ACC112 (cell line): ENCODE data around the gene WNT1.

Source experiments
- H2AFZ ChIP-seq: fragments of 200-600 bp; sonication (generic); one replicate; pipeline ENCODE4 v1.6.0; 2017; ENCODE audit warnings: antibody characterized with exemption, low read length; ENCODE audit not compliant: unreplicated experiment
- H3K27ac ChIP-seq: fragments of 200-600 bp; sonication (generic); 2 replicates; pipeline ENCODE4 v1.5.1; 2014; ENCODE audit warnings: low read depth, mild to moderate bottlenecking, antibody characterized with exemption, low read length, moderate library complexity
- H3K27me3 ChIP-seq: fragments of 200-600 bp; sonication (generic); 2 replicates; pipeline ENCODE4 v1.6.1; 2014; ENCODE audit warnings: mild to moderate bottlenecking, antibody characterized with exemption, low read length, moderate library complexity, mixed read lengths; ENCODE audit not compliant: insufficient read depth
- H3K36me3 ChIP-seq: fragments of 200-600 bp; sonication (generic); 2 replicates; pipeline ENCODE4 v1.6.1; 2016; ENCODE audit warnings: mild to moderate bottlenecking, antibody characterized with exemption, low read length, moderate library complexity, mixed read lengths; ENCODE audit not compliant: insufficient read depth
- H3K4me1 ChIP-seq: fragments of 200-600 bp; sonication (generic); one replicate; pipeline ENCODE4 v1.6.1; 2016; ENCODE audit warnings: low read length, mixed read lengths; ENCODE audit not compliant: insufficient read depth, unreplicated experiment, control insufficient read depth
- H3K4me3 ChIP-seq: fragments of 200-600 bp; sonication (generic); 2 replicates; pipeline ENCODE4 v1.5.1; 2014; ENCODE audit warnings: mild to moderate bottlenecking, low read depth, low read length
- H3K79me2 ChIP-seq: fragments of 200-600 bp; sonication (generic); one replicate; pipeline ENCODE4 v1.6.0; 2016; ENCODE audit warnings: low read length; ENCODE audit not compliant: control insufficient read depth, unreplicated experiment, insufficient read depth

Gene WNT1

DNA sequence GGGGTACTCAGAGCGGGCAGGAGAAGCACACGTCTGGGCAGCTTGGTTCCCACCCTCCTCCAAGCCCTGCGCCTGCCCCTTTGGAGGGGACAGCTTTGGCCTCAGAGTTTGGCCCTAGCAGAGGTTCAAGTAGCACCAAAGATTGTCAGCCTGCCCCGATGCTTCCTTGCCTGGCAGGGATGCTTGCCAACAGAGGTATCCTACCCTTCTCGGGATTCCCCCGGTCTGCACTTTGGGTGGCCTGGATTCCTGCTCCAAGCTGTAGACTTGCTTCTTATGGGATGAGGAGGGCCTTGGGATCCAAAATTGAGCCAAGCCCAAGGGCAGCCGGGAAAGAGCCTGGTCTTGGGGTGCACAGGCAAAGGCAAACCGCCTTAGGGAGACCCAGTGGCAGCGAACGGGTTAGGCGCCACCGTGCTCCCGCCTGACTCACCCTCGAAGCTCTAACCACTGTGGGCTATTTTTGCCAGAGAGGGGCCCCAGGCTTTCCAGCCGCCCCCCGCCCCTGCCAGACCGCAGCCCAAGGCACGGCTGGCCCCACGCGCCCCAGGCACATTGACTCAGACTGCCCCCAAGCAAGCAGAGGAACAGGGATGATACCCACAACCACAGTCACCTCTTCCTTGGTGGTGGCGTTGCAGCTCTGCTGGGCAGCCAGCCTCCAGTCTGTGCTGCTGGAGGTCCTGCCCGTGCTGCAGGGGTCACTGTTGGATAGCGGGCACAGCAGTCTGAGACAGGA is 5.7 kb upstream of the WNT1 start:
- no peak overlapping the region for H2AFZ ChIP-seq
- peaks cover 11% of the 10 kb centered on the region for H3K4me1 ChIP-seq

DNA sequence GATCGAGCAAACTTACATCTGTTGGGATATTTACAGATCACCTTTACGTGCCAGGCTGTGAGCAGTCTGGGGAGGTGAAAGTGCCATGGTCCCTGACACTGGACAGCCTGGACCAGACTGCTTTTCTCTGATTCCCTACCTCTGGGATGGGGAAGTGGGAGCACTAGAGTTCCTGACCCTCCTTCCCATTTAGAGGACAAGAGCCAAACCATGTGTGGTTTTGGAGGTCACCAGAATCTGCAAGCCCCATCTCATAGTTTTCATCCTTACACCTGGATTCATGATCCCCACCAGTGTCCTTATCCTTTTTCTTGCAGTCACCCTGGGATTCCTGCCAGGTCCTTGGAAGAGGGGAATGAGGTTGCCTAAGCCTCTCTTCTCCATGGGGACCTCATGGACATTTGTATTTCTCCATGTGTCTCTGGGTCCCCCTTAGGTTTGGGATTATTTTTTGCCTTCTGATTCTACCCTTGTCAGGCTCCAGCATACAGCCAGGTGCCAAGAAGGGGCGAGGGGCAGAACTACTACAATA is 5.1 kb upstream of the WNT1 start:
- peaks cover 15% of the 10 kb centered on the region for H3K4me1 ChIP-seq
- peaks cover 55% of the 10 kb centered on the region for H3K27me3 ChIP-seq
- no peaks in the 10 kb centered on the region for H3K36me3 ChIP-seq
- no peak overlapping the region for H3K27ac ChIP-seq
- H3K4me3 ChIP-seq: no peak overlapping the region
- H2AFZ ChIP-seq: no peak overlapping the region
- no peaks in the 10 kb centered on the region for H3K79me2 ChIP-seq

More for the DNA sequence above, 5.7 kb upstream of the WNT1 start:
- Histone ChIP-seq H3K79me2 (no peaks in the 10 kb centered on the region), H3K36me3 (no peaks in the 10 kb centered on the region), H3K27ac (no peak overlapping the region), H3K27me3 (peaks cover 49% of the 10 kb centered on the region), H3K4me3 (no peak overlapping the region)

DNA sequence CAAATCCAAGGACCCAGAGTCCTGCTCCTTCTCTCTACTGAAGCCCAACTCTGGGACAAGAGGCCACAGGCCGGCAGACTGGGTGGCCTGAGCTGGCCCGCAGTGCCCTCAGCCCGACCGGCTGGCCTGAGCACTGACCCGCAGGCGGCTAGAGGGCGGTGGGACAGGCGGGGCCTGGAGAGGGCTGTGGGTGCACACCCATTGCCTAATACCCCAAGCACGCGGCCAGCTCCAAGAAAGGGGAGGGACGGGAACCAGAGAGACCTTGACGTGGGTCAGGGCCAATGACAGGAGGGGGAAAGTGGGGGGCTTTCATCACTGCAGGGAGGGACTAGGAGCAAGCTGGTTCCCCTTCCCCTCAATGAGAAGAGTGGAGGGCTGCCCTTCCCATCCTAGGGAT is 4.6 kb upstream of the WNT1 start:
- H3K36me3 ChIP-seq: no peaks in the 10 kb centered on the region
- peaks cover 60% of the 10 kb centered on the region for H3K27me3 ChIP-seq
- H3K4me3 ChIP-seq: no peak overlapping the region
- no peaks in the 10 kb centered on the region for H3K79me2 ChIP-seq
- peaks cover 16% of the 10 kb centered on the region for H3K4me1 ChIP-seq
- H2AFZ ChIP-seq: no peak overlapping the region
- no peak overlapping the region for H3K27ac ChIP-seq

DNA sequence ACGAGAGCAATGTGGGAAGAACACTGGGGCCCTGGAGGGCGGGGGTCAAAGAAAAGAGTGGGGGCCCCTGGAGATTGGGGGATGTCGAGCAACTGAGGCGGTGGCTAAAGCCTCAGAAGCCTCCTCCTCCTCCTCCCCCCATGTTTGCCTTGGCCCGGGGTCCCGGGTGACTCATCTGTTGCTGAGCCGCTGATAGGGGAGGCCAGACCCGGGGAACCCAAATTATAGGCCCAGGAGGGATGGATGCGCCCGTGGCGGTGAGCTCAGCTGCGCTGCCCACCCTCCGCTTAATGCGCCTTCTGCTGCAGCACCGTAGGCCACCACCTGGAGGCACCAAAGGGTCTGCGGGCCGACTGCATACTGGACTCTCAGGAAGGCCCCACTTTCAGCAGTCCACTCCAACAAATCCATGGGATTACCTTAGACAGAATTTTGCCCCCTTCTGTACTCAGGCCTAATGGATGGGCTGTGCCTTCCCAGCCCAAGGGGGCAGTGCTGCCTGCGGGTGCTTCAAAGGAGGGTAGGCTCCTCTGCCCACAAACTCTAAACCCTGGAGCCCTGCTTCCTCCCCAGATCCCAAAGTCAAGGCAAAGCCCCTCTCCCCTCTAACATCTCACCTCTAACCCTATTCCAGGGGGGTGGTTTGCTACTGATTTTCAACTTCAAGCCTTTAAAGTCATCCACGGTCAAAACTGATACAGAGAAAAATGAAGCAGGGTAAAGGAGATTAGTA is 4.0 kb upstream of the WNT1 start:
- Histone ChIP-seq H3K27me3 (peaks cover 66% of the 10 kb centered on the region), H2AFZ (no peak overlapping the region), H3K4me1 (peaks cover 22% of the 10 kb centered on the region), H3K79me2 (no peaks in the 10 kb centered on the region), H3K36me3 (no peaks in the 10 kb centered on the region), H3K27ac (no peak overlapping the region), H3K4me3 (no peak overlapping the region)

DNA sequence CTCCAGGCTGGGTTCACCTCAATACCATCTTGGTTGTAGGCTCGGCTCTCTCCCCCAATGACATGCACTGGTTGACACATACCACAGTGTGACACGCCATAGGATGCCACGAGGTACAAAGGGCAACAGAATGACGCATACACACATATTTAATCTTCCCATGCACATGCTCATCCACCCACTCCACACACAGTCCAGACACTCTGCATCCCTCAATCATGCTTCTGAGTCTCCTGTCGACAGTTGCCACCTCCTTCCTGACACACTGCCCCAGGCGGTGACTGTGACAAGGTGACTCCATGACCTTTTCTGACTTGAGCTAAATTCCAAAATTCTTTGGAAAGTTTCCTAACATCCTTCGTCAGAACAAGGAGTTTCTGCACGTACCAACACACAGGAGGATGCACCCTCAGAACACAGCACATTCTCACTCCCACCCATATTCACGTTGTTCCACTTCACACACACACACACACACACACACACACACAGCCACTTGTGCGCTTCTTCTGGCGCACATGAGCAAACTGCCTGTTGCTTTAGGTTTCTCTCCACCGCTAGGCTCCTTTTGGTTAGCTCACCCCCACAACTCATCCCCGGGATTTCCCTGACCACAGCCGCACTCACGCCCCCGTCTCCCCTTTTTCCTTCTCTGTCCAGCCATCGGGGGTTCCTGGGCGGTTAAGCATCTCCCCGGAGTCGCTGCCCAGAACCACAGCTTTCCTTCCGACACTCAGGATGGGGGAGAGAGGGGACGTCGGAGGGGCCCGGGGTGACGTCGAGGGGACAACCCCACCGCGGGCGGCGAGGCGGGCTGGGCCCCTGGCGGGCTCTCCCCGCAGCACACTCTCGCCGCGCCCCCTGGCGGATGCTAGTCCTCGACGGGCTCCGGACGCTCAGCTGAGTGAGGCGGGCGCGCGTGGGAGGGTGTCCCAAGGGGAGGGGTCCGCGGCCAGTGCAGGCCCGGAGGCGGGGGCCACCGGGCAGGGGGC is 536 bp upstream of the WNT1 start:
- no peak overlapping the region for H3K4me3 ChIP-seq
- peaks cover 40% of the 10 kb centered on the region for H3K4me1 ChIP-seq
- H3K27ac ChIP-seq: no peak overlapping the region
- peaks cover 67% of the 10 kb centered on the region for H3K27me3 ChIP-seq
- H3K79me2 ChIP-seq: no peaks in the 10 kb centered on the region
- no peak overlapping the region for H2AFZ ChIP-seq
- H3K36me3 ChIP-seq: no peaks in the 10 kb centered on the region

DNA sequence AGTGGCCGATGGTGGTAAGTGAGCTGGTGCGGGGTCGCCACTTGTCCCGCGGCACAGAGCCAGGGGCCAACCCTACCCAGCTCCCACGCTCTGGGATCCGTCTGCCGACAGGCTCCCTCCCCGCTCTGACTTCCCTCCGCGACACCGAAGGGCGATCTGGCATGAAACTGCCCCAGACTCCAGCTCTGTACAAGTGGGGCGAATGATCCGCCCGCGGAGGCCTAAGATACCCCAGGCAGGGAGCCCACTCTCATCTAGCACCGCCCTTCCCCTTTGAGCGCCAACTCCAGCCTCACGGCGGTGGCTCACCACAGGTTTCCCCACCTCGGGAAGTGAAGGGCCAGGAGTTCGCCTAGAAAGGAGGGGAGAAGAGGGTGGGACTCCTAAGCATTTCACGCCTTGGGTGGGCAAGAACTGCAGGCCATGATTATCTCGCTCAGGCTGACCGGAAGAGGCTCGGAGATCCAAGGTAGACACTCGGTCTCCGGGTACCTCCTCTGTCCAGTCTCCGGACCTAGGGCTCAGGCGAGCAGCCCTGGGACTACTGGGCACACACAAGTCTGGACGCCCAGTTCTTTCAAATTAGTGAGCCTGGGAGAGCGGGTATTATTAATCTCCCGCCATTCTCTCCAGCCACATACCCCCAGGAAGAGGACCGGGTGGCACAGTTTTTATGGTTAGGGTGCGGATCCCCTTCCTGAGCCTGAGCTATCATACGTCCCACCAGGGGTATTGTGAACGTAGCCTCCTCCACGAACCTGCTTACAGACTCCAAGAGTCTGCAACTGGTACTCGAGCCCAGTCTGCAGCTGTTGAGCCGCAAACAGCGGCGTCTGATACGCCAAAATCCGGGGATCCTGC is 849 bp downstream of the WNT1 start:
- H3K36me3 ChIP-seq: no peaks in the 10 kb centered on the region

DNA sequence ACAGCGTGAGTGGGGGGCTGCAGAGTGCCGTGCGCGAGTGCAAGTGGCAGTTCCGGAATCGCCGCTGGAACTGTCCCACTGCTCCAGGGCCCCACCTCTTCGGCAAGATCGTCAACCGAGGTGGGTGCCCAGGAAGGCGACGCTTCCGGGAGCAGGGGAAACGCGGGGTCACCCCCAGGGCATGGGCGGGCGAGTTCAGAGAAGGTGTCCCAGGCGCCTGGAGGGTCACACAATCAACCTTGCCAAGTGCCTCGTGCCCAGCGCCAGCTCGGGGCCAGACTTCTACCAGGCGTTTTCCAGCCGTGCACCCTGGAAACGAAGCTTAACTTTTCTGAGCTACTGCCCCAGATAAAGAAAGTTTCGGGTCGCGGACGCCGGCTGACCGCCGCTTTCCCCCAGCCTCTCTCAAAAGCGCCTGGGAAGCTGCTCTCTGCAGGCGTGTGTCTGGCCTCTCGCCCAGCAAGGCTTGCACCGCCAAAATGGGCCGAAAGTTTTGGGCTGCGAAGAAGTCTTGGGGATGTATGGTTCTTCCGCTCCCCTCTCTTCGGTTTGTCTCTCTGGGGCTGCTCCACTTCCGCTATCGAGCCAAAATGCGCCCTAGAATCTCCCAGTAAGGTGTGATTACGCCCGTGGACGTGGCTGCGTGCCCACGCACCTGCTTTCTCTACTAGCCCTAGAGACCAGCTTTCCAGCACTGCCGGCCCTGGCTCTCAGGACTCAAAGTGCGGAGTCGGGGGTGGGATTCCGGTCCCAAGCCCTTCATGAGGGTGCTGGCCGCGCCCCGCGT is 1.7 kb downstream of the WNT1 start:
- Histone ChIP-seq H3K4me1 (peaks cover 32% of the 10 kb centered on the region), H3K27ac (no peak overlapping the region), H2AFZ (no peak overlapping the region), H3K79me2 (no peaks in the 10 kb centered on the region), H3K27me3 (peaks cover 75% of the 10 kb centered on the region), H3K4me3 (peak overlapping the region; percentile 53), H3K36me3 (no peaks in the 10 kb centered on the region)

More for the DNA sequence above, 849 bp downstream of the WNT1 start:
- Histone ChIP-seq H3K4me3 (peak overlapping the region; percentile 53), H3K79me2 (no peaks in the 10 kb centered on the region), H3K27me3 (peaks cover 66% of the 10 kb centered on the region), H2AFZ (no peak overlapping the region), H3K27ac (no peak overlapping the region), H3K4me1 (peaks cover 32% of the 10 kb centered on the region)

DNA sequence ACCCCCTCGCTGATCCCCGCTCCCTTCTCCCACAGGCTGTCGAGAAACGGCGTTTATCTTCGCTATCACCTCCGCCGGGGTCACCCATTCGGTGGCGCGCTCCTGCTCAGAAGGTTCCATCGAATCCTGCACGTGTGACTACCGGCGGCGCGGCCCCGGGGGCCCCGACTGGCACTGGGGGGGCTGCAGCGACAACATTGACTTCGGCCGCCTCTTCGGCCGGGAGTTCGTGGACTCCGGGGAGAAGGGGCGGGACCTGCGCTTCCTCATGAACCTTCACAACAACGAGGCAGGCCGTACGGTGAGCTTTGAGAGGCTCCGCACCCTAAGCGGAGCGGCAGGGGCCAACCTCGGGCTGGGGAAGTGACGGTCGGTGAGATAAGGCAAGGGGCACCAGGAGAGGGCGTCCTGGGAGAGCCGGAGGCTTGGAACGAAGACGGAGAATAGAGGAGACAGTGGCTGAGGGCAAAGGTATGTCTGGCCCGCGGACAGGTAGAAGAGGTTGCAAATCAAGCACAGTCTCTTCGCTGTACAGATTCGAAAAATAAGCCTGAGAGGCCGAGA is 2.3 kb downstream of the WNT1 start:
- Histone ChIP-seq H2AFZ (no peak overlapping the region), H3K4me1 (peaks cover 32% of the 10 kb centered on the region), H3K27ac (no peak overlapping the region), H3K79me2 (no peaks in the 10 kb centered on the region), H3K27me3 (peaks cover 81% of the 10 kb centered on the region), H3K4me3 (peak overlapping the region; percentile 53; the same call in 1 of the 2 replicates), H3K36me3 (no peaks in the 10 kb centered on the region)
